ENCODE results near the gene EPB41L4B. TPM values are rescaled to one million over a fixed set of nuclear protein-coding genes. Genes with fewer than 3 reads are reported as not detected.

EPB41L4B gene
- total RNA-seq, 3 donors from 2014 or later = 11.5 to 47.2 (median 16.0) TPM

DNA sequence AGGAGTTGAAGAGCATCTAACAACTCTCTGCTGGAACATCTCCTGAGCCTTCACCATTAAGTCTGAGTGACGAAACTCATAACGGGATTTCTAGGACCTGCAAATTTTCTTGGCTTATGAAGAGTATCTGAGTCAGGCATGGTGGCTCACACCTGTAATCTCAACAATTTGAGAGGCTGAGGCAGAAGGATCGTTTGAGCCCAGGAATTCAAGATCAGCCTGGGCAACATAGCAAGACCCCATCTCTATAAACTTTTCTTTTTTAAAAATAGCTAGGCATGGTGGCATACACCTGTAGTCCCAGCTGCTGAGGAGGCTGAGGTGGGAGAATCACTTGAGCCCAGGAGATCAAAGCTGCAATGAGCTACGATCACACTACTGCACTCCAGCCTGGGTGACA lies 48.8 kb downstream of the EPB41L4B start:
- H3K9me3 ChIP-seq = no peaks in the 10 kb centered on the region
- no peak overlapping the region for H3K4me3 ChIP-seq
- intact Hi-C loops (cut with DNase I; ENCODE audit: low total_unique reads) = no loop called here
- TF ChIP-seq POLR2A (IDR thresholded peaks at IDR 0.05) (no peak), POLR2AphosphoS5 (IDR thresholded peaks at IDR 0.05) (no peak)
- TF ChIP-seq, protein P1, sequence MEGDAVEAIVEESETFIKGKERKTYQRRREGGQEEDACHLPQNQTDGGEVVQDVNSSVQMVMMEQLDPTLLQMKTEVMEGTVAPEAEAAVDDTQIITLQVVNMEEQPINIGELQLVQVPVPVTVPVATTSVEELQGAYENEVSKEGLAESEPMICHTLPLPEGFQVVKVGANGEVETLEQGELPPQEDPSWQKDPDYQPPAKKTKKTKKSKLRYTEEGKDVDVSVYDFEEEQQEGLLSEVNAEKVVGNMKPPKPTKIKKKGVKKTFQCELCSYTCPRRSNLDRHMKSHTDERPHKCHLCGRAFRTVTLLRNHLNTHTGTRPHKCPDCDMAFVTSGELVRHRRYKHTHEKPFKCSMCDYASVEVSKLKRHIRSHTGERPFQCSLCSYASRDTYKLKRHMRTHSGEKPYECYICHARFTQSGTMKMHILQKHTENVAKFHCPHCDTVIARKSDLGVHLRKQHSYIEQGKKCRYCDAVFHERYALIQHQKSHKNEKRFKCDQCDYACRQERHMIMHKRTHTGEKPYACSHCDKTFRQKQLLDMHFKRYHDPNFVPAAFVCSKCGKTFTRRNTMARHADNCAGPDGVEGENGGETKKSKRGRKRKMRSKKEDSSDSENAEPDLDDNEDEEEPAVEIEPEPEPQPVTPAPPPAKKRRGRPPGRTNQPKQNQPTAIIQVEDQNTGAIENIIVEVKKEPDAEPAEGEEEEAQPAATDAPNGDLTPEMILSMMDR (IDR thresholded peaks at IDR 0.05) = no peak
- no peaks in the 10 kb centered on the region for H3K27me3 ChIP-seq
- H3K4me1 ChIP-seq = no peaks in the 10 kb centered on the region
- no peak overlapping the region for H3K27ac ChIP-seq
- DNase-seq (ENCODE audit: low spot score in 2 of 2) = no peak
- no peaks in the 10 kb centered on the region for H3K36me3 ChIP-seq

DNA sequence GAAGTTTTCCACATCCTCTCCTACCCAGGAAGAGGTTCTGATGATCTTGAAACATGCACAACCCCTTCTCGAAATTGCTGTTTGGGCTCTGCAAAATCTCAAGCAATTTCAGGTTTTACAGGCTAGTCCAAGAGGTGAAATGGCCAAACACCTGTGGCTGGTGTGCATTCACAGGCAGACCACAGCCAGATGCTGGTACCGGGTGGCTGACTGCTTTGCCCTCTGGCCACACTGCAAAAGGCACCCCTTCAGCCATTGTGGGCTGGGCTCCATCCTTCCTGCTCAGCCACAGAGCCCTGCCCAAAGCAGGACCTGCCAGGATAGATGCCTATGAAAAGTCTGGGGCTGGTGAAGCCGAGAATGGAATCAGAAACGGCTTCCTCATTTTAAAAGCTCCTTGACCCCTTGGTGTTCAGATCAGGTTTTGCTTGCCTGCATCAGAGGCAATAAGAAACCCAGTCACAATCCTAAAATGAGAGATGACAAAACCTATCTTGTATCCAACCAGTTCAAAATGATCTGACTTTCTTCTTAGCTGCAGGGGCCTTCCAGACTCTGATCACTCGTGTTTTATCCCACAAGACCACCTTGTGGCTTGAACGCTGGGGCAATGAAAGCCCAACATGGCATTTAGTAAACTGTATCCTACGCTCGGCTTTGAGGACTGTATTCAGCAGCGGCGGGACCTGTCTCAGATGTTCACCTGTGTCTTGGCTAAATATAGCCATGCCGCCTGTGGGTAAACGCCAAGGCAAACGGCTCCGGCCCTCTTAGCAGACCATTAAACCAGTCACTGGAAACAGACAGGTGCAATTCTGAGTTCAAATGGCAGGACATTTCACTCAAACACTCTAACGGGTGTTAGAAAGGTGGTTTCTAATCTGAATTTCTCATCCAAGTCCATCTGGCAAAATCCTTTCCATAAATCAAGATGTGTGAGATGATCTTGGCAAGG lies 49.6 kb downstream of the EPB41L4B start:
- no peak overlapping the region for H3K27ac ChIP-seq
- no peak for TF ChIP-seq POLR2A (IDR thresholded peaks at IDR 0.05)
- TF ChIP-seq POLR2AphosphoS5 (IDR thresholded peaks at IDR 0.05) = no peak
- TF ChIP-seq, protein P1 (IDR thresholded peaks at IDR 0.05) = no peak
- H3K4me3 ChIP-seq = no peak overlapping the region
- no peaks in the 10 kb centered on the region for H3K9me3 ChIP-seq
- H3K4me1 ChIP-seq = no peaks in the 10 kb centered on the region
- no peak for DNase-seq (ENCODE audit: low spot score in 2 of 2)
- H3K27me3 ChIP-seq = no peaks in the 10 kb centered on the region
- intact Hi-C loops (cut with DNase I; ENCODE audit: low total_unique reads) = no loop called here
- H3K36me3 ChIP-seq = no peaks in the 10 kb centered on the region

DNA sequence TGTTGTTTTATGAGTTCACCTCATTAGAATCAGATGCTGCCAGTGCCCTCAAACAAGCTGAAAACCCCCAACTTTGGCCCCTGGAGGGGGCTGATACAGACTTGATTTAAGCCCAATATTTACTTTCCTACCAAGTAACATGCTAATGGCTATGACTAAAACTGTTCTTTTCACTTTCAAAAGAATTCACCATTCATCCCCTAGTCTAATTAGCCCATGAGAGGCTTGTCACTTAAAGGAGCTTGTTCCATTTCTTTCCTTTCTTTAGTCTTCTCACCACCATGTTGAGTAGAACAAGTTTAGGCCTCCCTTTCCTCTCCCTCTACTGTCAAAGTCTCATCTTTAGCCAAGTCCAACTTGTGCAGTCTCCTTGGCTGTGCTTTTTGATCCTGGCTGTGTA lies 50.4 kb downstream of the EPB41L4B start:
- H3K27ac ChIP-seq = no peak overlapping the region
- intact Hi-C loops (cut with DNase I; ENCODE audit: low total_unique reads) = no loop called here
- H3K4me1 ChIP-seq = no peaks in the 10 kb centered on the region
- H3K36me3 ChIP-seq = no peaks in the 10 kb centered on the region
- DNase-seq (ENCODE audit: low spot score in 2 of 2) = no peak
- no peaks in the 10 kb centered on the region for H3K9me3 ChIP-seq
- TF ChIP-seq, protein P1 (IDR thresholded peaks at IDR 0.05) = no peak
- TF ChIP-seq POLR2AphosphoS5 (IDR thresholded peaks at IDR 0.05) (no peak), POLR2A (IDR thresholded peaks at IDR 0.05) (no peak)
- H3K4me3 ChIP-seq = no peak overlapping the region
- no peaks in the 10 kb centered on the region for H3K27me3 ChIP-seq

DNA sequence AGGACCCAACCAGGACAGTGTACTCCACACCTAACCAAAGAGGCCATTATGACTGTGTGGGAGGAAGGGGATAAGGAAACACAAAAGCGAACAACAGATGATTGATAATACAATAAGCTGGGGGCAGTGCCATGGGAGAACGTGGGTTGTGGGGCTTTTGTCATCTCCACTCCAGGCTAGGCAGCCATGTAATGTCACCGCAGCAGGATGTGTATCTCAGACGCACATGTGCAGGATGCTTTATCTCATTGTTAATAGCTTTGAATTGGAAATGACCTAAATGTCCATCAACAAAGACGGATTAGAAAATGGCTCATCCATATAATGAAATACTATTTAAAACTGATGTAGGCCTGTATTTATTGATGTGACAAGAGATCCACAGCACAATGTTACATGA lies 51.0 kb downstream of the EPB41L4B start:
- no peak overlapping the region for H3K4me3 ChIP-seq
- intact Hi-C loops (cut with DNase I; ENCODE audit: low total_unique reads) = no loop called here
- no peaks in the 10 kb centered on the region for H3K9me3 ChIP-seq
- H3K27ac ChIP-seq = no peak overlapping the region
- H3K27me3 ChIP-seq = no peaks in the 10 kb centered on the region
- H3K4me1 ChIP-seq = no peaks in the 10 kb centered on the region
- no peaks in the 10 kb centered on the region for H3K36me3 ChIP-seq
- no peak for TF ChIP-seq POLR2AphosphoS5 (IDR thresholded peaks at IDR 0.05)
- TF ChIP-seq POLR2A (IDR thresholded peaks at IDR 0.05) = no peak
- TF ChIP-seq, protein P1 (IDR thresholded peaks at IDR 0.05) = no peak
- DNase-seq (ENCODE audit: low spot score in 2 of 2) = no peak

DNA sequence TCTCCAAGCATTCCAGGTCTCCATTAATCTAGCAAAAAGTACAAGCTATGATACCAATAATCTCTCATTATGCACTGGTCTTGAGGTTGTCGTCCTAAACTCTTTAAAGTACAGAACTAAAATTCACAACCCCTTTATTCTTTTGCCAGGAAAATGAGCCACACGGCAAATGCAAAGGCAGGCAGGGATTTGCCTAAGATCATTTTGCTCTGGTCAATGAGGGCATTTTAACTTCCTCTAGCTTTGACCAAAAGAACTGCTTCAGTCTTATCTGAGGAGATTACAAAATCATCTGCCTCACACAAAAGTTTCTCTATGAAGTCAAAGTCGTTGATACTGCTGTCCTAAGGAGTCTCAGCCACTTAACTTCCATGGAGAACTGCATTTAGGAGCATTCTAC lies 51.8 kb downstream of the EPB41L4B start:
- H3K4me1 ChIP-seq = no peaks in the 10 kb centered on the region
- H3K27me3 ChIP-seq = no peaks in the 10 kb centered on the region
- no peak overlapping the region for H3K4me3 ChIP-seq
- no peak overlapping the region for H3K27ac ChIP-seq
- H3K36me3 ChIP-seq = no peaks in the 10 kb centered on the region
- intact Hi-C loops (cut with DNase I; ENCODE audit: low total_unique reads) = no loop called here
- no peak for DNase-seq (ENCODE audit: low spot score in 2 of 2)
- TF ChIP-seq POLR2AphosphoS5 (IDR thresholded peaks at IDR 0.05) (no peak), POLR2A (IDR thresholded peaks at IDR 0.05) (no peak)
- TF ChIP-seq, protein P1 (IDR thresholded peaks at IDR 0.05) = no peak
- H3K9me3 ChIP-seq = no peaks in the 10 kb centered on the region

Data from breast epithelium (tissue), 4 donors.